Activated CD4-positive, alpha-beta memory T cell treated with anti-CD3 and anti-CD28 coated beads for 36 hours (primary cell): ENCODE data around the gene C1orf141. TPM values are rescaled to one million over a fixed set of nuclear protein-coding genes. Genes with fewer than 3 reads are reported as not detected.
A peak's percentile ranks its signal among the peaks of the same experiment; 100 is the strongest.
"Not testable (repeated sequence)": the region's sequence is repeated elsewhere in the genome, so short reads cannot be mapped to it uniquely, and the experiment has no call there.

Source experiments
- CTCF ChIA-PET: fragments of 350-600 bp; sonication (Branson Sonifier 250); formaldehyde crosslinking; loops from one replicate; lab custom pipeline; 2021; ENCODE audit warnings: antibody characterized with exemption, inconsistent platforms; lab: Charles Lee
- POLR2A ChIA-PET: fragments of 350-600 bp; sonication (Branson Sonifier 250); formaldehyde crosslinking; loops from one replicate; lab custom pipeline; 2021; ENCODE audit warnings: antibody characterized with exemption; lab: Charles Lee
- DNase-seq: peaks from one replicate; pipeline ENCODE4 v3.0.0-alpha.2; 2020
- H3K27ac Mint-ChIP-seq: one replicate; pipeline ENCODE4 v1.8.0; 2021; ENCODE audit warnings: mixed read lengths
- H3K27me3 Mint-ChIP-seq: one replicate; pipeline ENCODE4 v1.8.0; 2021; ENCODE audit warnings: mixed read lengths
- H3K36me3 Mint-ChIP-seq: one replicate; pipeline ENCODE4 v1.8.0; 2021; ENCODE audit warnings: mixed read lengths
- H3K4me1 Mint-ChIP-seq: one replicate; pipeline ENCODE4 v1.8.0; 2021; ENCODE audit warnings: low read depth, mixed read lengths
- H3K4me3 Mint-ChIP-seq: one replicate; pipeline ENCODE4 v1.8.0; 2021; ENCODE audit warnings: mild to moderate bottlenecking, mixed read lengths
- H3K9me3 Mint-ChIP-seq: one replicate; pipeline ENCODE4 v1.8.0; 2021; ENCODE audit warnings: mixed read lengths
- intact Hi-C: fragments of 100-400 bp; cut with micrococcal nuclease; formaldehyde crosslinking; loops from one replicate; pipeline ENCODE4 v1.15.1; 2023
- total RNA-seq, 2 experiments: library from RNA; stranded (reverse); gene quantifications; one replicate each; pipeline ENCODE4 v1.2.3, GENCODE V29; 2021

Gene C1orf141
- total RNA-seq, 2 experiments from 2014 or later = 0.70 to 1.2 TPM

DNA sequence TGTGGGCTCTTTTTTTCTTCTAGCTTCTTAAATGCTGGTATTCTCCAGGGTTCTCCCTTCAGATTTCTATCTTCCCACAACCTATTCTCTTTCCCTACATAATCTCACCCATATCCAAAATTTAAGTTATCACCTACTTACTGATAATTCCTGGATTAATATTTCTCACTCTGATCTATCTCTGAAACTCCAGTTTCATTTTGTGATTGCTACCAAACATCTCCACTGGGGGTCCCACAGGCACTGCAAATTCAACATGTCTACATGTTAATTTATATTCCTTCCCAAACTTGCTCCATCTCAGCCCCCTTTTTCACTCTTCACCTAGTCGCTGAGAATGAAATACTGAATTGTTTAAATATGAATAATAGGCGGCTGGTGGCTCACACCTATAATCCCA lies 9.9 kb upstream of the C1orf141 start:
- Mint-ChIP-seq H3K4me3 (no peak overlapping the region), H3K27ac (no peak overlapping the region), H3K36me3 (no peaks in the 10 kb centered on the region), H3K9me3 (no peaks in the 10 kb centered on the region), H3K27me3 (no peaks in the 10 kb centered on the region), H3K4me1 (peaks cover 32% of the 10 kb centered on the region)
- DNase-seq = peak; percentile 32
- intact Hi-C loops = loop anchor here (1.0 to 5.0 kb wide), 2 partner anchors 67 to 358 kb away; no protein-coding TSS in a partner anchor
- ChIA-PET POLR2A (interaction anchor here (1.1 kb wide), 1 partner anchor 70 kb away, joined by 3 read pairs; no protein-coding TSS in a partner anchor), CTCF (interaction anchor here (1.0 to 7.7 kb wide), 11 partner anchors 9 to 379 kb away, joined by 3 to 173 read pairs (median 4); partner anchors contain the start of gene C1orf141)

DNA sequence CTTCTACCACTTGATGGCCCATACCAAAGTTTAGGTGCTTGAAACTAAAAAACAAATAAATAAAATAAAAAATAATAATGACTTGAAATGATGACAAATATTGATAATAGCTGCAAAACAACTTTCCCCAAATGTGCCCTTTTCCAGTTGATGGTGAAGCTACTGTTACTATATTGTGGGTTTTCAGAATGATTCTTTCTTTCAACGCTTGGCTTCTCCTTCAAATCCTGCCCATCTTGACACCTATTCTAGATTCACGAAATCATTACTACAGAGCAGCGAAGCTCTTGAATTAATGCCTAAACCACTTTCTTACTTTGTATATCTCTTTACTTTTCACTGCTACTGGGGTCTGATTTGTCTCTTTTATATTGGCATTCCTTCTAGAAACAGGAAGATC lies 9.2 kb upstream of the C1orf141 start:
- no peaks in the 10 kb centered on the region for H3K36me3 Mint-ChIP-seq
- DNase-seq = no peak
- ChIA-PET CTCF (interaction anchor here (0.7 to 7.7 kb wide), 9 partner anchors 8 to 379 kb away, joined by 3 to 173 read pairs (median 4); partner anchors contain the start of gene C1orf141), POLR2A (interaction anchor here (1.1 kb wide), 1 partner anchor 71 kb away, joined by 3 read pairs; no protein-coding TSS in a partner anchor)
- intact Hi-C loops = loop anchor here (1.0 kb wide), 1 partner anchor 67 kb away; no protein-coding TSS in a partner anchor
- no peaks in the 10 kb centered on the region for H3K27me3 Mint-ChIP-seq
- no peak overlapping the region for H3K27ac Mint-ChIP-seq
- H3K4me3 Mint-ChIP-seq = no peak overlapping the region
- H3K9me3 Mint-ChIP-seq = no peaks in the 10 kb centered on the region
- peaks cover 26% of the 10 kb centered on the region for H3K4me1 Mint-ChIP-seq

DNA sequence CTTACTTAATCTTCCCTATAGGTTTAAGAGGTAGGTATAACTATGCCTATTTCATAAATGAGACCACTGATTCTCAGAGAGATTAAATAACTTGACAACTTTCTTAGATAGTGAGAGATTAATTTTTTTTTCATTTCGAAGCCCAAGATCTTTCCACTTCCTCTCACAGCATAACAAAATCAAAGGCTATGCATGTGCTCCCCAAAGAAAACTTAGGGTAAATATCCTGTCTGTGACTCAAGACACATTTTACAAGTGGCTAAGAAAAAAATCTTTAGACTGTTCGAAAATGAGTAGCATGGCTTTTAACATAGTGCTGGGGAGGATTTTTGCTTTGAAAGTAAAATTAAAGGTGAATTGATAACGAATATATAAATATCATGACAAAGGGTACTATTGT lies 8.2 kb upstream of the C1orf141 start:
- POLR2A ChIA-PET = no interaction called here
- DNase-seq = no peak
- H3K4me1 Mint-ChIP-seq = peaks cover 22% of the 10 kb centered on the region
- intact Hi-C loops = no loop called here
- CTCF ChIA-PET = no interaction called here
- no peaks in the 10 kb centered on the region for H3K9me3 Mint-ChIP-seq
- H3K4me3 Mint-ChIP-seq = no peak overlapping the region
- H3K36me3 Mint-ChIP-seq = no peaks in the 10 kb centered on the region
- no peaks in the 10 kb centered on the region for H3K27me3 Mint-ChIP-seq
- no peak overlapping the region for H3K27ac Mint-ChIP-seq

DNA sequence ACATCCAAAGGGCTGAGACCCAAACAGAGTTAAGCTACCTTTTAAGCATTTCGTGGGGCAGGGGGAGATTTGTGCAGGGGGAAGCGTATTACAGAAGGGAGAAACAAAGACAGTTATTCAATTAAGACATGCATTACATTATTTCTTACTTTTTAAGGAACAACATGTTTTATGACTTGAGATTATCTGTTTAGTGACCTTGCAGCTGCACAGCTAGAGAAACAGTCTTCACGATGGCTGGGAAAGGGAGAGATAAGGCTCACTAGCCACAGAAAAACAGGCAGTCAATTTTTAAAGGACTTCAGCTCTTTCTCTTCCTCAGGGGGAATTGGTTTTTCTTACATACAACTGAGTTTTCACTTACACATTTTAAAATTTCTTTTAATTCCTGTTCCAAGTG lies 7.1 kb upstream of the C1orf141 start:
- H3K36me3 Mint-ChIP-seq, H3K9me3 Mint-ChIP-seq, H3K4me3 Mint-ChIP-seq, POLR2A ChIA-PET, H3K27ac Mint-ChIP-seq, H3K27me3 Mint-ChIP-seq, intact Hi-C loops, DNase-seq: not testable (repeated sequence)
- H3K4me1 Mint-ChIP-seq = peaks cover 22% of the 10 kb centered on the region
- CTCF ChIA-PET = interaction anchor here (0.6 to 1.7 kb wide), 4 partner anchors 69 to 1172 kb away, joined by 3 to 14 read pairs (median 4); no protein-coding TSS in a partner anchor

DNA sequence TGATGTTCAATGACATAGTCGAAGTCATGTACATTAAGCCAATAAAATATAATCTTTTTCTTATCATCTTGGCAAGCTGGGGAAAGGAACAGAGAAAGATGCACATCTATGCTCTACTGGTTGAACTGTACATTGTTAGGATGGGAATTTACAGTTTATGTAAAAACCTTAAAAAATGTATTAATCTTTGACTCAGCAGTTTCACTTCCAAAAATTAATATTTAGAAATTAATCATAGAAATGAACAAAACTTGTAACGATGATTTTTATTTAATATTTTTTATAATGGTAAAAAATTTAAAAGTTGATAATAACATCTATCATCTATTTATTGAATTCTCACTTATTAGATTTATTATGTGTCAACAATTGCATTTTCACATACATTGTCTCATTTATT lies 5.7 kb upstream of the C1orf141 start:
- no peaks in the 10 kb centered on the region for H3K36me3 Mint-ChIP-seq
- no peak overlapping the region for H3K27ac Mint-ChIP-seq
- CTCF ChIA-PET = no interaction called here
- peaks cover 1% of the 10 kb centered on the region for H3K27me3 Mint-ChIP-seq
- intact Hi-C loops = no loop called here
- H3K4me1 Mint-ChIP-seq = peaks cover 21% of the 10 kb centered on the region
- no peaks in the 10 kb centered on the region for H3K9me3 Mint-ChIP-seq
- no peak overlapping the region for H3K4me3 Mint-ChIP-seq
- POLR2A ChIA-PET = no interaction called here
- no peak for DNase-seq

DNA sequence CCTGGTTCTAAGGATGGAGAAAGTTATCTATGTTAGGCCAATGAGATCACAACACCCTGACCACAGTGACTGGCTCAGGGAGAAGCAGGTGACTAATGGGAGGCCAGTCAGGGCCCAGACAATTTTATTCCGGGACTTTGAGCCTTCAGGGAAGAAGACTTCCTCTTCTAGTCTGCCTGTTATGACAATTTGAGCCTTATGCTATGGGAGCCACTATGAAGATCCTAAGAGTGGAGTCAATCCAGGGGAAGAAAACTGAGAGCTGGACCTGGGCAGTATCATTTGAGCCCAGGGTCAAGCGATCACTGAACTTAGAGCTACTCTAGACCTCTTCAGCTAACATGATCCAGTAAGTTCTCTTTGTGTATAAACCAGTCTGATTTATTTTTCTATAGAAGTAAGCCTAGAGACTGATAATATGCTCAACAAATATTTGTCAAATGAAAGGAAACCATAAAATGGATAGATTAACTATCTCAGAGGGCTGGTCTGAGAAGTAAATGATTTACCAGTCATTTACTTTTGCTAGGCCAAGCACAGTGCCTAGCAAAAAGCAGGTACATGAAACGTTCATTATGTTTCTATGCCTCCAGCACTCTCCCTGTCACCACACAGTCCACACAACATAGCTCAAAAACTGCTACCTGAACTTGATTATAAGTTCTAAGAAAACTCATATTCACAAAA lies 4.2 kb upstream of the C1orf141 start:
- ChIA-PET CTCF (interaction anchor here (0.6 to 1.5 kb wide), 3 partner anchors 9 to 143 kb away, joined by 3 to 5 read pairs (median 3); no protein-coding TSS in a partner anchor), POLR2A (no interaction called here)
- intact Hi-C loops = no loop called here
- peaks cover 20% of the 10 kb centered on the region for H3K4me1 Mint-ChIP-seq
- peaks cover 6% of the 10 kb centered on the region for H3K27me3 Mint-ChIP-seq
- H3K36me3 Mint-ChIP-seq = no peaks in the 10 kb centered on the region
- H3K4me3 Mint-ChIP-seq = no peak overlapping the region
- DNase-seq = no peak
- no peaks in the 10 kb centered on the region for H3K9me3 Mint-ChIP-seq
- no peak overlapping the region for H3K27ac Mint-ChIP-seq

DNA sequence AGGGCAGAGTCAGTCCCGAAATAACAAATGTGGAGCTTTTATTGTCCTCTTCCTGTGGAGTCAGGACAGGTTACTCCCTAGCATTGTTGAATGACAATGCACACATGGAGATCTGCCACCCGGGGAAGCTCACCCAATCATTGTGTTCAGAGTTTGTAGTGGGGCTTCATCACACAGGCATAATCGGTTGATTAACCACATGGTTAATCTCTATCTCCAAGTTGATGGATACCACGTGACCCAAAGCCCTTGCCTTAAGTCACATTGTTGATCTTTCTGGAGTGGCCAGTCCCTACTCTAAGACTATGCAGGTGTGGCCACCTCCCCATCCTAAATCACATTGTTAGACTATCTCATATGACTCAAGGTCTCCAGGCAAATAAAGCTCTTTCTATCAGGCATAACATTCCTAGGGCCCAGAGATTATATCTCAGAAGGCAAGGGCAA lies 2.6 kb upstream of the C1orf141 start:
- peaks cover 8% of the 10 kb centered on the region for H3K4me1 Mint-ChIP-seq
- H3K9me3 Mint-ChIP-seq = no peaks in the 10 kb centered on the region
- H3K4me3 Mint-ChIP-seq = no peak overlapping the region
- H3K27ac Mint-ChIP-seq = no peak overlapping the region
- no peaks in the 10 kb centered on the region for H3K36me3 Mint-ChIP-seq
- no peak for DNase-seq
- H3K27me3 Mint-ChIP-seq = peaks cover 7% of the 10 kb centered on the region
- ChIA-PET POLR2A (no interaction called here), CTCF (interaction anchor here (0.6 to 1.3 kb wide), 3 partner anchors 9 to 101 kb away, joined by 3 to 5 read pairs (median 3); no protein-coding TSS in a partner anchor)
- intact Hi-C loops = no loop called here

DNA sequence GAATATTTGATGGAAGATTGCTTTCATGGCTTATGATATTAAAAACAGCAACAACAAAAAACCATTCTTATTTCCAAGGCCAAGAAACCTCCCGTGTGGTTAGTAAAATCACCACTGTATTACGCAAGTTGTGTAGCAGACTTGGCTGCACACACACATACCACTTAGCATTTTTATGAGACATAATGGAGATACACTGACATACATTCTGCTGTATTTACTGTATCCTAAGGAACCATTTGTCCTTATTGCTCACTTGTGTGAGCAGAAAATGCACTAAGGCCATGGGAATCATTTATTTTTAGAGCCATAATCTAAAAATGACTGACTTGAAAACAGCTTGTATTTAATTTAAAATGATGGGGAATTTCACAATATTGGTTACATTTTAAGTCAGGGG lies 584 bp upstream of the C1orf141 start:
- H3K27me3 Mint-ChIP-seq = peaks cover 7% of the 10 kb centered on the region
- DNase-seq = no peak
- no peaks in the 10 kb centered on the region for H3K36me3 Mint-ChIP-seq
- ChIA-PET POLR2A (no interaction called here), CTCF (interaction anchor here (0.7 to 1.8 kb wide), 4 partner anchors 9 to 139 kb away, joined by 3 to 14 read pairs (median 4); no protein-coding TSS in a partner anchor)
- intact Hi-C loops = no loop called here
- no peak overlapping the region for H3K4me3 Mint-ChIP-seq
- no peak overlapping the region for H3K27ac Mint-ChIP-seq
- peaks cover 8% of the 10 kb centered on the region for H3K4me1 Mint-ChIP-seq
- no peaks in the 10 kb centered on the region for H3K9me3 Mint-ChIP-seq

DNA sequence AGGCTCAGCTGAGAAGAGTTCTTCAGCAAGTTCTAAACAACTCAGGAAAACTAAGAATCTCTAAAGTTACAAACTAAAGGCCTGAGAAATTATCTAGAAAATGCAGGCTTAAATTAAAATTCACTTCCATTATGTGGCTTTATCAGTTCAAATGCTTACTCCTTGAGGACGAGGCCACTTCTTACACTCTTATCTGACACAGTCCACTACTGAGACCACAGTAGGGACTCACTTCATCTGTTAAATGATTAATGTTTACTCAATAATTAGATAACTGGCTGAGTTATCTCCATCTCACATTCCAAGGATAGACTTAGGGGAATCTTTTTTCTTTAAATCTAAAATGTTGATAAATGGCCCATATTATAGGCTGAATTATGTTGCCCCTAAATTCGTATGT lies 1.6 kb downstream of the C1orf141 start:
- peaks cover 8% of the 10 kb centered on the region for H3K4me1 Mint-ChIP-seq
- no peaks in the 10 kb centered on the region for H3K9me3 Mint-ChIP-seq
- H3K4me3 Mint-ChIP-seq = no peak overlapping the region
- H3K27me3 Mint-ChIP-seq = peaks cover 7% of the 10 kb centered on the region
- H3K36me3 Mint-ChIP-seq = no peaks in the 10 kb centered on the region
- intact Hi-C loops = no loop called here
- DNase-seq = no peak
- ChIA-PET CTCF (no interaction called here), POLR2A (no interaction called here)
- no peak overlapping the region for H3K27ac Mint-ChIP-seq

DNA sequence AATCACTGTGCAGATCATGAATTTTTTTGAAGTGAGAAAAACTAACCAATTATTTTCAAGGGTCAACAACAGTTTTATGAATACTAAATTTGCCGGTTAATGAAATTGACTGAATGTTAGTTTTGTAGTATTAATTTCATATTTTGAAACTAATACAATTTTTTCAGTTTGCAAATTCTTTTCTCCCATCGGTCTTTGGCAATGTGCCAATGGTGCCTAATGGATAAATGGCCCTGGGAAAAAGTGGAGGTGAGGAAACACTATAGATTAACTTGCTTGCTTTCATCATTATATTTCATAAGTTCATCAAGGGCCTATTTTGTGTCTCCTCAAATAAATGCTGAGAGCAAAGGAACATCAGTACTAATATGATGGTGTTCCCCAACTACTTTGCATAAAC lies 4.1 kb downstream of the C1orf141 start:
- ChIA-PET POLR2A (no interaction called here), CTCF (no interaction called here)
- peaks cover 7% of the 10 kb centered on the region for H3K27me3 Mint-ChIP-seq
- intact Hi-C loops = no loop called here
- no peaks in the 10 kb centered on the region for H3K36me3 Mint-ChIP-seq
- peaks cover 8% of the 10 kb centered on the region for H3K4me1 Mint-ChIP-seq
- H3K4me3 Mint-ChIP-seq = no peak overlapping the region
- H3K27ac Mint-ChIP-seq = no peak overlapping the region
- H3K9me3 Mint-ChIP-seq = no peaks in the 10 kb centered on the region
- no peak for DNase-seq

DNA sequence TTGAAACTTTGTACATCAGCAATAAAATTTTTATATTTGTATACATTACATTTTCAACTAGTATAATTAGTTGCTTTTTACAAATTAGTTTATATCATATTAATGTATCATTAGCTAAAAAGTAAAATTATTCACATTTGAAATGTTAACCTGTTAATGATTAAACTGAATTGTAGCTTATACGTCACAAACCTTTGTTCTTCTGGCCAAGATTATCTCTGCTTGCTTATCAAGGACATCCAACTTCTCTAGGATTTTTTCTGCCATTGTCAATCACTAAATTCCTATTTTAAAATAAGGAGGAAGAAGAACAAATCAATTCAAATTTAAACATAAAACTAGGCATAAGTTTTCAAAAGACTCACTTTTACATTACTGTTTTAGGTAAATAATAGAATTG lies 7.8 kb downstream of the C1orf141 start:
- ChIA-PET POLR2A (no interaction called here), CTCF (interaction anchor here (0.8 kb wide), 1 partner anchor 17 kb away, joined by 3 read pairs; no protein-coding TSS in a partner anchor)
- DNase-seq = no peak
- H3K27ac Mint-ChIP-seq = no peak overlapping the region
- H3K4me1 Mint-ChIP-seq = no peaks in the 10 kb centered on the region
- H3K4me3 Mint-ChIP-seq = no peak overlapping the region
- H3K27me3 Mint-ChIP-seq = no peaks in the 10 kb centered on the region
- no peaks in the 10 kb centered on the region for H3K9me3 Mint-ChIP-seq
- no peaks in the 10 kb centered on the region for H3K36me3 Mint-ChIP-seq
- intact Hi-C loops = no loop called here

DNA sequence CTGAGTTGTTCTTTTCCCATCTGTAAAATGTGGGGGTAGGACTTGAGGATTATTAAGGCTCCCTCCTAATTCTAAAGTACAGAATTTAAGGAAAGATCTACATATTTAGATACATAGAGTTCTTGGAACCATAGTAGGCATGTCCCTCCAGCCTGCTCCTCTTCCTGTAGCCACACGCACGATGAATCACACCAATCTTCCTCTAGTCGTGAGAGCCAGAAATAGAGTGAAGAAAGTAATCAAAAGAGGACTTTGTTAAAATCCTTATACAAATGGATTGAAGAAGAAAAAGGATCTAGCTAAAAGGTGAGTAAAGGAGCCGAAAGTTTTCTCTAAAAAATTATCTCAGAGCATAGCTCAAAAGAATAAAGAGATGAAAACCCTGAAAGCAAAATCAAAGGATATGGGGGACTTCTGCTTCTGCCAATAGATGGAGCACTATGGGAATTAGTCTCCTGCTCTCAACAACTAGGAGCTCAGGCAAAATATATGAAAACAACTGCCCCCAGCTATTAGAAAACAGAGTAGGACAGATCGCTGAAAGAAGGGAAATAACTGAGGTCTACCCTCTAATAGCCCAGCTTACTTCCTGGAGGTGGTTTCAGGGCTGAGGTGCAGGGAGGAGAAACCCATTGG lies 8.5 kb downstream of the C1orf141 start:
- no peaks in the 10 kb centered on the region for H3K27me3 Mint-ChIP-seq
- no peak overlapping the region for H3K27ac Mint-ChIP-seq
- ChIA-PET CTCF (interaction anchor here (0.8 to 1.5 kb wide), 2 partner anchors 18 to 19 kb away, joined by 3 read pairs; no protein-coding TSS in a partner anchor), POLR2A (interaction anchor here (0.5 kb wide), 1 partner anchor 207 kb away, joined by 3 read pairs; no protein-coding TSS in a partner anchor)
- H3K36me3 Mint-ChIP-seq = no peaks in the 10 kb centered on the region
- no peak for DNase-seq
- no peaks in the 10 kb centered on the region for H3K9me3 Mint-ChIP-seq
- H3K4me1 Mint-ChIP-seq = no peaks in the 10 kb centered on the region
- no peak overlapping the region for H3K4me3 Mint-ChIP-seq
- intact Hi-C loops = no loop called here
